ENCODE measurements around the gene MLST8.
"Not testable (repeated sequence)": the region's sequence is repeated elsewhere in the genome, so short reads cannot be mapped to it uniquely, and the experiment has no call there.

Gene MLST8

DNA sequence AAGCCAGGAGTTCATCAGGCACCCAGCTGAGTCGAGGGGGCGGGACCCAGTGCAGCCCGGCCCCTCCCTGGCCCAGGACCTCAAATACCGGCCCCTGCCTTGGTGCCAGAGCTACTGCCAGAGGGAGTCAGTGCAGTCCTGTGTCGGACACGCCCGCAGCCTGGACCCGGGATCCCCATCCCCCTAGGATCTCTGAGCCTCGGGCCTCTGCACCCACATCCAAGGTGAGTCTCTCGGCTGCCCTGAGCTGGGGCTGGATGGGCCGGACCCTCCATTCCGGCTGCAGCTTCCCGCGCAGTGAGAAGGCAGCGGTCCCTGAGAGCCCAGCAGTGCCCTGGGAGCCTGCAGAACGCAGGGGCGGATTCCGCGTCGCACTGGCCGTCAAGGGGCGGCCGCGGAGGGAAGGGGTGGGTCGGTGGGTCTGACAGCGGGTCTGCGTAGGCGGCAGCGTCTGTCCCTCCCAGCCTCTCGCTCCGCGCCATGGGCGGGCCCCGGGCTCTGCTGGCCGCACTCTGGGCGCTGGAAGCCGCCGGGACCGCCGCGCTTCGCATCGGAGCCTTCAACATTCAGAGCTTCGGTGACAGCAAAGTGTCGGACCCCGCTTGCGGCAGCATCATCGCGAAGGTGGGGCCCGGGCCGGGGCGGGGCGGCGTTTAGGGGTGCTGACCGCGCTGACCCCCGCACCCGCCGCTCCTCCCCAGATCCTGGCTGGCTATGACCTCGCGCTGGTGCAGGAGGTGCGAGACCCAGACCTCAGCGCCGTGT, 31.3 kb downstream of the MLST8 start, which contains the start of gene DNASE1L2:
Gene DNASE1L2 (plus strand): TSS at position 108 of the 765 bp plus-strand sequence. CDS start 373 bp downstream, at position 481.
- peaks cover 39% of the 10 kb centered on the region for H3K36me3 Mint-ChIP-seq

DNA sequence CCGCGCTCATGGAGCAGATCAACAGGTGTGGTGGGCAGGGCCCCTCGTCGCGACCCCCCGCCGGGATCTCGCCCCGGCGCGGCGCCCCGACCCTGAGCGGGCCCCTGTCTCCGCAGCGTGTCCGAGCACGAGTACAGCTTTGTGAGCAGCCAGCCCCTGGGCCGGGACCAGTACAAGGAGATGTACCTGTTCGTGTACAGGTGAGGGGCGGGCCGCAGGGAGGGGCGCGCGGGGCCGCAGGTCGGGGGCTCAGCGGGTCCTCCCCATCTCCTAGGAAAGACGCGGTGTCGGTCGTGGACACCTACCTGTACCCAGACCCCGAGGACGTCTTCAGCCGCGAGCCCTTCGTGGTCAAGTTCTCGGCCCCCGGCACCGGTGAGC, 31.8 kb downstream of the MLST8 start:
- H3K27ac Mint-ChIP-seq = no peak overlapping the region
- no peak overlapping the region for H3K4me3 Mint-ChIP-seq
- H3K9me3 Mint-ChIP-seq = no peaks in the 10 kb centered on the region
- peaks cover 35% of the 10 kb centered on the region for H3K36me3 Mint-ChIP-seq
- ATAC-seq = no peak
- no peaks in the 10 kb centered on the region for H3K4me1 Mint-ChIP-seq
- no peaks in the 10 kb centered on the region for H3K27me3 Mint-ChIP-seq

More for the DNA sequence above, 31.3 kb downstream of the MLST8 start, which contains the start of gene DNASE1L2:
- Mint-ChIP-seq H3K27ac (no peak within 1 kb of the TSS), H3K27me3 (no peaks in the 10 kb centered on the region), H3K9me3 (no peaks in the 10 kb centered on the region), H3K4me1 (no peaks in the 10 kb centered on the region), H3K4me3 (no peak within 1 kb of the TSS)
- ATAC-seq = no peak

DNA sequence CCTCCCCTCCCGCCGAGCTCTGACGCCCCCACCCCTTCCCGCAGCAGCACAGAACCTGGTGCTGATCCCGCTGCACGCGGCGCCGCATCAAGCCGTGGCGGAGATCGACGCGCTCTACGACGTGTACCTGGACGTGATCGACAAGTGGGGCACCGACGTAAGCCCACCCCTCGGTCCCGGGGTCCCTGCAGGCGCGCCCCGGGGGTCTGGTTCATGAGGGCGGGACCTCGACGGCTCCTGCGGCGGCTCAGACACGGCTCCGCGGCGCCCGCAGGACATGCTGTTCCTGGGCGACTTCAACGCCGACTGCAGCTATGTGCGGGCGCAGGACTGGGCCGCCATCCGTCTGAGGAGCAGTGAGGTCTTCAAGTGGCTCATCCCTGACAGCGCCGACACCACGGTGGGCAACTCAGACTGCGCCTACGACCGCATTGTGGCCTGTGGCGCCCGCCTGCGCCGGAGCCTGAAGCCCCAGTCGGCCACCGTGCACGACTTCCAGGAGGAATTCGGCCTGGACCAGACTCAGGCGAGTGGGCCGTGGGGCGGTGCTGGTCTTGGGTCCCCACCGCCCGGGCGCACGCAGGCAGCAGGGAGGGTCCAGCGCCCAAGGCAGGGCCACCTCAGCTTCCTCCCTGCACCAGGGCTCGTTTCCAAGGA, 32.4 kb downstream of the MLST8 start:
- Mint-ChIP-seq H3K9me3 (no peaks in the 10 kb centered on the region), H3K27me3 (no peaks in the 10 kb centered on the region), H3K36me3 (peaks cover 40% of the 10 kb centered on the region), H3K4me3 (no peak overlapping the region), H3K27ac (no peak overlapping the region), H3K4me1 (no peaks in the 10 kb centered on the region)
- ATAC-seq = no peak

DNA sequence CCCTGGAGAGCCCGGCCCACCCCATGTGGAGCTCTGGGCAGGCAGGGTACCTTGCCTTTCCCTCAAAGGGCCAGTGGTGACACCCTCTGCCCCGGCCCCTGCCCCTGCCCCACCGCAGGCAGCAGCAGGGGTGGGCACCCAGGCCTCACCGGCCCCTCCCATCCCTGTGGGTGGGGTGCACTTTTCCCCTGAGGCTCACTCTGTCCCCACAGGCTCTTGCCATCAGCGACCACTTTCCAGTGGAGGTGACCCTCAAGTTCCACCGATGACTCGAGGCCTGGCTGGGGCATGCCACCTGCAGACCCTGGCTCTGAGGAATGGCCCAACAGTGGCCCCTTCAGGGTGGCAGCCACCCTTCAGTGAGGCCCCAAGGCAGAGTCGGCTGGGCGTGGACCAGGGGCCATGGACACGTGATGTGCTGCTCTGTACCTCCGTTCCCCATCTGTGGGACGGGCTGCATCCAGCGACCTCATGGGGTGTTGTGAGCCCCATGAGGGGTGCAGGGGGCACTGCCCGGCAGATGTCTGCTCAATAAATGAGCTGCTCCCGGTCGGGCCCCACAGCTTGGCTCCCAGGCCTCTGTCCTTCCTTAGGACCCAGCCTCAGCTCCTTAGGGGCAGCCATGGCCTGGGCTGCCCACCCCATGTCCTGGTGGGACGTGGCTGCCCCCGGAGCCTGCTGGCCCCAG, 33.0 kb downstream of the MLST8 start:
- ATAC-seq = peak; percentile 35
- no peak overlapping the region for H3K4me3 Mint-ChIP-seq
- H3K27me3 Mint-ChIP-seq = no peaks in the 10 kb centered on the region
- H3K9me3 Mint-ChIP-seq = no peaks in the 10 kb centered on the region
- H3K36me3 Mint-ChIP-seq = peaks cover 40% of the 10 kb centered on the region
- no peak overlapping the region for H3K27ac Mint-ChIP-seq
- no peaks in the 10 kb centered on the region for H3K4me1 Mint-ChIP-seq

DNA sequence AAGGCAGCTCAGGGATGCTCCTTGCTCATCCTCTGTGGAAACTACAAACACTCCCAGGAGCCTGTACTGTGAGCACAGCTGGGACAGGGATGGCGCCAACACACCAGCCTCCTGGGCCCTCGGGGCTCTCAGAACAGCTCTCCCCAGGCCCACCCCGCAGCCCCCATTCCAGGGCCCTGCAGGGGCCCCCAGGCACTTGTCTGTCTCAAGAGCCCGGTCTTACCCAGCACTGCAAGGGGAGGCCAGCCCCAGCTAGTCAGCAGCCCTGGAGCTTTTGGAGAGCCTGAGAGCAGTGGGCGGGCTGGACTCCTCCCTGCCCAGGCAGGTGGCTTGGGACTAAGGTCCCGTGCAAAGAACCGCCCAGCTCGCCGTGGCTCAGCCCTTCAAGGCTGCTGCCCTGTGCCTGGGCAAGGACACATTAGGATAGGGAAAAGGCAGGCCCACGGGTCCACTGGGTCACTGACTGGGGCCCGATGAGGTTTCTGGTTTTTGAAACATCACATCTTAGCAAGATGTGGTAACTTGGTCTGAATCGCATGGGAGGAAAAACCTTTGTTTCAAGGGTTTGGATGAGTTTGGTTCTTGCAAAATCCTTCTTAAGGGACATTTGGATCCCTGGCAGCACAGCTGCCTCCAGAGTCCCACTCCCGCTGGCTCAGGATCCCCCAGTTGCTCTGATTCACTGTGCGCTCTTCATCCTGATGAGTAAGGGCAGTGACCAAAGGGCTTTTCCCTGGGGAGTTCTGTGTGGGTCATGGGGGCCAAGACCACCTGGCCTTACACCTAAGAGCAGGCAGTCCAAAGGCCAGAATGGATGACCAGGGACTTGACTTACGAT, 33.8 kb downstream of the MLST8 start:
- Mint-ChIP-seq H3K9me3 (no peaks in the 10 kb centered on the region), H3K4me1 (no peaks in the 10 kb centered on the region)

DNA sequence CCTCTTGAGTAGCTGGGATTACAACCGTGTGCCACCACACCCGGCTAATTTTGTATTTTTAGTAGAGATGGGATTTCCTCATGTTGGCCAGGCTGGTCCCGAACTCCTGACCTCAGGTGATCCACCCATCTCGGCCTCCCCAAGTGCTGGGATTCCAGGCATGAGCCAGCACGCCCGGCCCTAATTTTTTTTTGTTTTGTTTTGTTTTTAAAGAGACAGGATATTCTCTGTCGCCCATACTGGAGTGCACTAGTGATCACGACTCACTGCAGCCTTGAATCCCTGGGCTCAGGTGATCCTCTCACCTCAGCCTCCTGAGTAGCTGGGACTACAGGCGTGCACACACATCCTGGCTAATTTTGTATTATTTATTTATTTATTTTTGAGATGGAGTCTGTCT, 35.1 kb downstream of the MLST8 start:
- not testable (repeated sequence) for H3K9me3 Mint-ChIP-seq, ATAC-seq, H3K4me1 Mint-ChIP-seq, H3K27ac Mint-ChIP-seq, H3K27me3 Mint-ChIP-seq, H3K4me3 Mint-ChIP-seq
- peaks cover 30% of the 10 kb centered on the region for H3K36me3 Mint-ChIP-seq

More for the DNA sequence above, 33.8 kb downstream of the MLST8 start:
- H3K4me3 Mint-ChIP-seq = no peak overlapping the region
- no peak for ATAC-seq
- peaks cover 36% of the 10 kb centered on the region for H3K36me3 Mint-ChIP-seq
- H3K27me3 Mint-ChIP-seq = no peaks in the 10 kb centered on the region
- no peak overlapping the region for H3K27ac Mint-ChIP-seq

DNA sequence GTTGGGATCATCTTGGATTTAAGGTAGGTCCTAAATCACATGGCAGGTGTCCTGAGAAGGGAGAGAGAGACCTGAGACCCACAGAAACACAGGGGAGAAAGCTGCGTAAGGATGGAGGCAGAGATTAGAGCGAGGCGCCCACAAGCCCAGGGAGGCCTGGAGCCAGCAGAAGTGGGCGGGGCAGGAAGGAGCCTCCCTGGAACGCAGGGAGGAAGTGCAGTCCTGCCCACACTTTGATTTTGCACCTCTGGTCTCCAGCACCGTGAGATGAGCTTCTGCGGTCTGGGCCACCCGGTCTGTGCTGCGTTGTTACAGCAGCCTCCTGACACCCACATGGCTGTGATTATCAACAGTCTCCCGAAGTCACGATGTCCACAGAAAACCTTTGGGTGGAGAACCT, 37.3 kb downstream of the MLST8 start:
- H3K36me3 Mint-ChIP-seq = peaks cover 23% of the 10 kb centered on the region
- no peaks in the 10 kb centered on the region for H3K27me3 Mint-ChIP-seq
- no peaks in the 10 kb centered on the region for H3K9me3 Mint-ChIP-seq
- ATAC-seq = no peak
- H3K4me3 Mint-ChIP-seq = no peak overlapping the region
- no peaks in the 10 kb centered on the region for H3K4me1 Mint-ChIP-seq
- no peak overlapping the region for H3K27ac Mint-ChIP-seq

DNA sequence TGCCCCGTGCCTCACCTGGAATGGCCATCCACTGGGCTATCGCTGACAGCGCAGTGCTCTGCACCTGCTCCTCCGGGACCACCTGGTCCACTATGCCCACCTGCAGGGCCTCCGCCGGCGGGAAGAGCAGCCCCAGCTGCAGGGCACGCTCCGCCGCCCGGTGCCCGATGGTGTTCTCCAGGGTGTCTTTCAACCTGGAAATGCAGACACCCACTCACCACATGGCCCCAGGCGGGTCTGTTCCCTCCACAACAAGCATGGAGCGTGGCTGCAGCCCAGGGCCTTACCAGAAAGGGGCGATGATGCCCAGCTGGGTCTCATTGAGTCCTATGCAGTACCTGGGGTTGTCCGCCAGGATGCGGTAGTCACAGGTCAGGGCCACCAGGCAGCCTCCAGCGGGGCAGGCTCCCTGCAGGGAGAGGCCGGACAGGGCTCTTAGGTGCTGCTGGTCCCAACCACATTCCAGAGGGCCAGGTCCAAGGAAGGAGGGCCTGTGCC, 37.8 kb downstream of the MLST8 start:
- Mint-ChIP-seq H3K4me3 (no peak overlapping the region), H3K4me1 (no peaks in the 10 kb centered on the region), H3K27me3 (no peaks in the 10 kb centered on the region), H3K27ac (no peak overlapping the region), H3K36me3 (peaks cover 23% of the 10 kb centered on the region), H3K9me3 (no peaks in the 10 kb centered on the region)
- no peak for ATAC-seq

DNA sequence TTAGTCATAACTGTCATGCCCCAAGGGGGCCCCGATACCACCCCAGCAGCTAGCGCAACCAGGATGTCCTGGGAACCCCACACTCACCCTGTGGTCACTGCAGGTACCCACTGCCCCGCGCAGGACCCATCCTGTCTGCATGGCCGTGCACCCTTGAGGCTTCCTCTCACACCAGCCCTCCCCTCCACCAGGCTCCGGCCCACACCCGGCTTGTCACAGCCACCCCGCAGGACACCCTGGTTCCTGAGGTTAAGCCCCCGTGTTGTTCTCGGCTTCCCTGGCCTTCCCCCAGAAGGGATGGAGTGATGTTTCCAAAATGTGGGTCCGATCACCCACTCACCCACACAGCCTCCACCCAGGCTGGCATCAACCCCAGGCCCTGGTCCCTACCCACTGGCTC, 38.5 kb downstream of the MLST8 start:
- H3K36me3 Mint-ChIP-seq = peaks cover 23% of the 10 kb centered on the region
- no peaks in the 10 kb centered on the region for H3K9me3 Mint-ChIP-seq
- no peaks in the 10 kb centered on the region for H3K27me3 Mint-ChIP-seq
- no peaks in the 10 kb centered on the region for H3K4me1 Mint-ChIP-seq
- H3K4me3 Mint-ChIP-seq = no peak overlapping the region
- no peak for ATAC-seq
- H3K27ac Mint-ChIP-seq = no peak overlapping the region

DNA sequence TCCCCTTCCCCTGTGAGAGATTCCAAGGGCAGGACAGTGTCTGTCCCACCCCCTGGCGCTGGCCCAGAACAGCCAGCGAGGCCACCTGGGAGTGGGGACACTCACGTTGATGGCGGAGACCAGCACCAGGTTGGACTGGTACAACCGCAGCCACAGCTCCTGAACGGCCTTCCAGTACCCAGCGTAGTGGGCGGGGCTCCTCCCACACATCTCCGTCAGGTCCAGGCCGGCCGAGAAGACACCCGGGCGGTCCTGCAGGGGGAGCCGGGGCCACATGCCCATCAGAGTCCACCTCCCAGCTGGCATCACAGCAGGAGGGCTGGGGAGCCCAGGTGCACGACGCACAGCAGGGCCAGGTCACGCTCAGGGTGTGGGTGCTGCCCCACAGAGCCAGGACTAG, 39.0 kb downstream of the MLST8 start:
- no peaks in the 10 kb centered on the region for H3K9me3 Mint-ChIP-seq
- no peak overlapping the region for H3K27ac Mint-ChIP-seq
- peaks cover 22% of the 10 kb centered on the region for H3K36me3 Mint-ChIP-seq
- H3K27me3 Mint-ChIP-seq = no peaks in the 10 kb centered on the region
- no peak overlapping the region for H3K4me3 Mint-ChIP-seq
- H3K4me1 Mint-ChIP-seq = no peaks in the 10 kb centered on the region
- ATAC-seq = no peak

DNA sequence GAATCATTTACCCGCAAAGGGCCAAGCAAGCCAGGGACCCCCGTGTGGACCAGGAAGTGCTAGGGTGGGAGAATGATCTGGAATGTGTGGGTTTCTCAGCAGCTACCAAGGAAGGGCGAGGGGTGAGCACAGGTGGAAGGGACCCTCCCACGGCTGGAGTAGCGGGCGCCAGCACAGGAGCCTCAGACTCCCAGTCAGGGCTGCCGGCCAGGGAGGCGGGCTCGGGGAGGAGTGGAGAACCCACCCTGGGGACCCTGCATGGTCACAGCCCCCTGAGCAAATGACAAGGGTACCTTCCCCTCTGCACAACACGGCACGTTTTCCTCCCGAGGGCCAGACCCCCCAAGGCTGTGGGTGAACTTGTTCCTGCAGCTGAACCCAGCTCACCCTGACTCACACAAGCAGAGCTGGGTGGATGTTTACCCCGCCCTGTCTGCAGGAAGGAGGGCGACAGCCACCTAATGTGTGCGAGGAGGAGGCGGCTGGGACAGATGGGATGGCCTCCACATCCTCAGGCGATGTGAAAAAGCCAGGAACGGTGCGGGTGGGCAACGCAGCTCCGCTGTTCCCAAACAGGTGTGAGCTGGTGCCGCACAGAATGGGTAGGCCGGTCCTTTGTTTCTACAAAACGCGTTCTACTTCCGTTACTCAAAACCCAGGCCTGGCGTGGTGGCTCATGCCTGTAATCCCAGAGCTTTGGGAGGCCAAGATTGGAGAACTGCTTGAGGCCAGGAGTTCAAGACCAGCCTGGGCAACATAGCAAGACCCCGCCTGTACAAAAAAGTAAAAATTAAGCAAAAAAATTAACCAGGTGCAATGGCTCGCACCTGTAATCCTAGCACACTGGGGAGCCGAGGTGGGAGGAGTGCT, 39.9 kb downstream of the MLST8 start:
- H3K4me1 Mint-ChIP-seq = no peaks in the 10 kb centered on the region
- no peak for ATAC-seq
- H3K4me3 Mint-ChIP-seq = no peak overlapping the region
- no peaks in the 10 kb centered on the region for H3K27me3 Mint-ChIP-seq
- no peak overlapping the region for H3K27ac Mint-ChIP-seq
- H3K9me3 Mint-ChIP-seq = no peaks in the 10 kb centered on the region
- peaks cover 15% of the 10 kb centered on the region for H3K36me3 Mint-ChIP-seq

DNA sequence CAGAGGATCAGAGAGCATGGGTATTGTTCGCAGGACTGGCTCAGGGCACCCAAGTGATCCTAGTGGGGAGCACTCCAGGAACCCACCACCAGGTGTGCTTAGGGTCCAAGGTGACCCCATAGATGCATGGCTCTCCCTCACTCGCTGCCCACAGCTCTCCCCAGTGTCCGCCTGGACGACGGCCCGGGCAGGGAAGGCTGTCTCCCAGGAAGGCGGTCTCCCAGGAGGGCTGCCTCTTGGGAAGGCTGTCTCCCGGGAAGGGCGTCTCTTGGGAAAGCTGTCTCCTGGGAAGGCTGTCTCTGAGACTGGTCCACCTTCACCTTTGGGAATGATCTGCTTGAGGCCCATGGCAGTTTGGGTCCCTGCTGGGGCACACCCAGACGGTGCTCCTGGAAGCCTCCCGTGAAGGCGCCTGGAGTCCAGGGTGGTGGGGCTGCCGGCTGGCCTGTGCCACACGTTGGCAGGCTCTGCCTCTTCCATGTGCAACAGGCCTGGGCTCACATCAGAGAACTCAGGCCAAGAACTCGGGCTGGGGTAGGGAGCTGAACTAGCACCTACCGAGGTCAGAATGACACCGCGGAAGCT, 41.1 kb downstream of the MLST8 start:
- Mint-ChIP-seq H3K27me3 (no peaks in the 10 kb centered on the region), H3K9me3 (no peaks in the 10 kb centered on the region), H3K4me3 (no peak overlapping the region), H3K4me1 (peaks cover 7% of the 10 kb centered on the region), H3K36me3 (peaks cover 15% of the 10 kb centered on the region), H3K27ac (no peak overlapping the region)
- no peak for ATAC-seq

DNA sequence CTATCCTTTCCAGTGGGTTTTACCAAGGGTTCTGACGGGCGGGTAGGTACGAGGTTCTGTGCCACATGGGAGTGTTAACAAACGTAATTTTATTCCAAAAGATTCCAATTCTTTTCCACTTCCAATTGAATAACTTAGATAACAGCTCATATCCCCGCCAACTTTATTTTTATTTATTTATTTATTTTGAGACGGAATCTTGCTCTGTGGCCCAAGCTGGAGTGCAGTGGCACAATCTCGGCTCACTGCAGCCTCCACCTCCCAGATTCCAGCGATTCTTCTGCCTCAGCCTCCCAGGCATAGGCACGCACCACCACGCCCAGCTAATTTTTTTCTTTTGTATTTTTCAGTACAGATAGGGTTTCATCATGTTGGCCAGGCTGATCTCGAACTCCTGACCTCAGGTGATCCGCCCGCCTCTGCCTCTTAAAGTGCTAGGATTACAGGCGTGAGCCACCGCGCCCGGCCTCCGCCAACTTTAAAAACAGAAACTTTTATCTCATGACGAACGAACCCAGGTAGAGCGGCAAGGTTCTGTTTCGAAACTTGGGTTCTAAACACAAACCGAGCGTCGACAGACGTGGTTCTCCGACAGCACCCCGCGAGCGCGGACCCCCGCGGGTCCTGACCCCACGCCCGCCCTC, 45.5 kb downstream of the MLST8 start:
- Mint-ChIP-seq H3K4me1 (peaks cover 29% of the 10 kb centered on the region), H3K27me3 (no peaks in the 10 kb centered on the region), H3K9me3 (no peaks in the 10 kb centered on the region), H3K27ac (peak overlapping the region; percentile 87), H3K36me3 (peaks cover 21% of the 10 kb centered on the region), H3K4me3 (peak overlapping the region; percentile 92)
- no peak for ATAC-seq

Measured in stimulated activated memory B cell treated with anti-CD40 and anti-IgM and Interleukin-4, amounts not matched to agents 10 μg/mL and 1 μg/mL and 100 μg/mL, for 72 hours (primary cell).